Renal cortical epithelial cell (primary cell): Measurements from ENCODE around the gene GATA3. TPM values are rescaled to one million over a fixed set of nuclear protein-coding genes. Genes with fewer than 3 reads are reported as not detected.

Source experiments
- total RNA-seq: library from RNA; depleted of rRNA; stranded (reverse); fragments of >200 nt; gene quantifications from 2 replicates; pipeline ENCODE4 v1.2.3, GENCODE V29; 2014

Gene GATA3
- total RNA-seq, 1 donor from 2014 or later = 3.9 TPM

Other genes starting within 250 kb of the GATA3 start
- 0.52 and 2.5 TPM in 2 replicates for gene TAF3, start 236.2 kb upstream of the GATA3 start, total RNA-seq